Activated B cell treated with CpG ODN at 0.5 μM for 24 hours (primary cell): ENCODE measurements around the gene AMOTL1. TPM values are rescaled to one million over a fixed set of nuclear protein-coding genes. Genes with fewer than 3 reads are reported as not detected.

Experiments
- ATAC-seq: fragments of 200-7000 bp; cut with Tn5 transposase; one replicate; pipeline ENCODE4 v1.10.0; 2021; ENCODE audit warnings: low read depth, mild to moderate bottlenecking, moderate library complexity
- CTCF ChIA-PET: fragments of 350-600 bp; sonication (Branson Sonifier 250); formaldehyde crosslinking; loops from one replicate; lab custom pipeline; 2021; ENCODE audit warnings: antibody characterized with exemption; lab: Charles Lee
- POLR2A ChIA-PET: fragments of 350-600 bp; sonication (Branson Sonifier 250); formaldehyde crosslinking; loops from one replicate; lab custom pipeline; 2021; ENCODE audit warnings: antibody characterized with exemption; lab: Charles Lee
- DNase-seq: peaks from one replicate; pipeline ENCODE4 v3.0.0; 2022
- H3K27ac Mint-ChIP-seq: one replicate; pipeline ENCODE4 v1.8.0; 2020; ENCODE audit warnings: mixed read lengths
- H3K27me3 Mint-ChIP-seq: one replicate; pipeline ENCODE4 v1.8.0; 2021; ENCODE audit warnings: mixed read lengths
- H3K36me3 Mint-ChIP-seq: one replicate; pipeline ENCODE4 v1.8.0; 2021; ENCODE audit warnings: low read depth, mixed read lengths
- H3K4me1 Mint-ChIP-seq: one replicate; pipeline ENCODE4 v1.8.0; 2021; ENCODE audit warnings: mixed read lengths
- H3K4me3 Mint-ChIP-seq: one replicate; pipeline ENCODE4 v1.8.0; 2020; ENCODE audit warnings: mild to moderate bottlenecking, mixed read lengths
- H3K9me3 Mint-ChIP-seq: one replicate; pipeline ENCODE4 v1.8.0; 2020; ENCODE audit warnings: mixed read lengths
- intact Hi-C: fragments of 100-400 bp; cut with micrococcal nuclease; formaldehyde crosslinking; loops from one replicate; pipeline ENCODE4 v1.15.1; 2024
- total RNA-seq: library from RNA; stranded (reverse); gene quantifications from 2 replicates; pipeline ENCODE4 v1.2.3, GENCODE V29; 2022
- TF ChIP-seq, protein P1 (sequence below): fragments of 200-600 bp; IDR thresholded peaks from one replicate; pipeline ENCODE4 v1.8.0; 2022; ENCODE audit warnings: antibody characterized with exemption, mild to moderate bottlenecking

The AMOTL1 gene
- total RNA-seq, 1 donor from 2014 or later, result 1.0 TPM

DNA sequence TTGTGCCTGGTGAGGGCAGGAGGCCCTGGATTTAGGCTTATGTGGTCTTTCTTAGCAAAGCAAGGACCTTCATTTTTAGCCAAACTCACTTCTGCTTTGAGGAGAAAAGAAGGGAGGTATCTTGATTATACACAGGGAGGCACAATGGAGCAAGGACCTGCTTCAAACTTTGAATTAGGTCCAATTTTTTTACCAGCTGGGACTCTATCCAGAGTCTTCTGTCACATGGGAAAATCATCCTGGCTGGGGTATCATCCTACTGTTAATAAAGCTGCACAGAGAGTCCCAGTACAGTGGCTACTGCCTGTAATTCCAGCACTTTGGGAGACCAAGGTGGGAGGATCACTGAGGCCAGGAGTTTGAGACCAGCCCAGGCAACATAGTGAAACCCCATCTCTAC lies 117.4 kb downstream of the AMOTL1 start:
- intact Hi-C loops, result no loop called here
- Mint-ChIP-seq H3K9me3 (peaks cover 6% of the 10 kb centered on the region), H3K27ac (no peak overlapping the region), H3K36me3 (no peaks in the 10 kb centered on the region), H3K4me3 (no peak overlapping the region), H3K27me3 (no peaks in the 10 kb centered on the region), H3K4me1 (peaks cover 4% of the 10 kb centered on the region)
- DNase-seq (no peak), ATAC-seq (no peak)
- ChIA-PET CTCF (interaction anchor here (1.0 kb wide), 1 partner anchor 9 kb away, joined by 3 read pairs; no protein-coding TSS in a partner anchor), POLR2A (no interaction called here)
- TF ChIP-seq, protein P1, sequence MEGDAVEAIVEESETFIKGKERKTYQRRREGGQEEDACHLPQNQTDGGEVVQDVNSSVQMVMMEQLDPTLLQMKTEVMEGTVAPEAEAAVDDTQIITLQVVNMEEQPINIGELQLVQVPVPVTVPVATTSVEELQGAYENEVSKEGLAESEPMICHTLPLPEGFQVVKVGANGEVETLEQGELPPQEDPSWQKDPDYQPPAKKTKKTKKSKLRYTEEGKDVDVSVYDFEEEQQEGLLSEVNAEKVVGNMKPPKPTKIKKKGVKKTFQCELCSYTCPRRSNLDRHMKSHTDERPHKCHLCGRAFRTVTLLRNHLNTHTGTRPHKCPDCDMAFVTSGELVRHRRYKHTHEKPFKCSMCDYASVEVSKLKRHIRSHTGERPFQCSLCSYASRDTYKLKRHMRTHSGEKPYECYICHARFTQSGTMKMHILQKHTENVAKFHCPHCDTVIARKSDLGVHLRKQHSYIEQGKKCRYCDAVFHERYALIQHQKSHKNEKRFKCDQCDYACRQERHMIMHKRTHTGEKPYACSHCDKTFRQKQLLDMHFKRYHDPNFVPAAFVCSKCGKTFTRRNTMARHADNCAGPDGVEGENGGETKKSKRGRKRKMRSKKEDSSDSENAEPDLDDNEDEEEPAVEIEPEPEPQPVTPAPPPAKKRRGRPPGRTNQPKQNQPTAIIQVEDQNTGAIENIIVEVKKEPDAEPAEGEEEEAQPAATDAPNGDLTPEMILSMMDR, result no peak

DNA sequence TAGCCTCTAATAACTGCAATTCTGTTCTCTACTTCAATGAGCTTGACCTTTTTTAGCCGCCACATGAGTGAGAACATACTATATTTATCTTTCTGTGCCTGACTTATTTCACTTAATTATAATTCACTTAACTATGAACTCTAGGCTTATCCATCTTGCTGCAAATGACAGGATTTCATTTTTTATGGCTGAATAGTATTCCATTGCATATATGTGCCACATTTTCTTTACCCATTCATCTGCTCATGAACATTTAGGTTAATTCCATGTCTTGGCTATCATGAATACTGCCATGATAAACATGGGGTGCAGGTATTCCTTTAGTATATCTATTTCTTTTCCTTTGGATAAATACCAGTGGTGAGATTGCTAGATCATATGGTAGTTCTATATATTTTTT lies 120.0 kb downstream of the AMOTL1 start:
- H3K27me3 Mint-ChIP-seq, result no peaks in the 10 kb centered on the region
- ATAC-seq (no peak), DNase-seq (no peak)
- TF ChIP-seq, protein P1, result no peak
- H3K4me1 Mint-ChIP-seq, result peaks cover 4% of the 10 kb centered on the region
- no peak overlapping the region for H3K4me3 Mint-ChIP-seq
- ChIA-PET POLR2A (no interaction called here), CTCF (no interaction called here)
- no peak overlapping the region for H3K27ac Mint-ChIP-seq
- intact Hi-C loops, result no loop called here
- peaks cover 24% of the 10 kb centered on the region for H3K9me3 Mint-ChIP-seq
- H3K36me3 Mint-ChIP-seq, result peaks cover 2% of the 10 kb centered on the region

DNA sequence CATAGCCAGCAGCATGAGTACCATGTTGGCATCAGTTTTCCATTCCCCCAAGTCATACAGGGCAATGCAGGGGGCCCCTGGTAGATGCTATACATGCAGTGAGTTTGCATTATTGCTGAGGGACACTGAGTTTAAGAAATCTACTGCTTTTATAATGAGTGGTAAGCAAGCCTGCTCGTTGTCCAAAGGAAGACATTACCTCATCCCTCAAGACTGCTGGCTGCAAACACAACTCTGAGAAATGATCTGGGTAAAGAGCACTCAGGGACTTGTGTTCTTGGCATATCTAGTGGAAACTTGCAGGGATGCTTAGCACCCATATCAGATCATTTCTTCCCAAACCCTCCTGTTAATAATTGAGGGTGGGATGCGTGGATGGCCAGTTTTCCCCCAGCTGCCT lies 127.3 kb downstream of the AMOTL1 start:
- H3K27ac Mint-ChIP-seq, result no peak overlapping the region
- CTCF ChIA-PET, result interaction anchor here (1.4 to 1.5 kb wide), 2 partner anchors 272 to 376 kb away, joined by 3 read pairs; no protein-coding TSS in a partner anchor
- peaks cover 4% of the 10 kb centered on the region for H3K27me3 Mint-ChIP-seq
- H3K4me3 Mint-ChIP-seq, result no peak overlapping the region
- POLR2A ChIA-PET, result no interaction called here
- no peak for DNase-seq
- intact Hi-C loops, result no loop called here
- H3K36me3 Mint-ChIP-seq, result peaks cover 2% of the 10 kb centered on the region
- TF ChIP-seq, protein P1, result no peak
- ATAC-seq, result no peak
- peaks cover 28% of the 10 kb centered on the region for H3K9me3 Mint-ChIP-seq
- no peaks in the 10 kb centered on the region for H3K4me1 Mint-ChIP-seq

DNA sequence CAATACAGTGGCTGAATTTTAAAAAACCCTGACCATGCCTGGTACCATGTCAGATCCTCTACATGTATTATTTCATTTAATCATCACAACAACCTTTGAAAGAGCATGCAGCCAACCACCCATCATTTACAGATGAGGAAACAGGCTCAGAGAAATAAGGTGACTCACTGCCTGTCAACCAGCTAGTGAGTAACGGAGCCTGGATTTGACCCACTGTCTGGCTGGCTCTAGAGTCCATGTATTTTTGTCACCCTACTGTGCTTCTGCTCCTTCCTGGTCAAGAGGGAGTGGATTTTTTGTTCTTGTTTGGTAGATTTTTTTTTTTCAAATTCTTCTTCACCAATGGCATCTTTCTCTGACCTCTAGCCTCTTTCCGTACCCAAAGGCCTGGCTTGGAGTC lies 127.8 kb downstream of the AMOTL1 start:
- ATAC-seq, result no peak
- TF ChIP-seq, protein P1, result no peak
- H3K27ac Mint-ChIP-seq, result no peak overlapping the region
- CTCF ChIA-PET, result no interaction called here
- intact Hi-C loops, result no loop called here
- peaks cover 2% of the 10 kb centered on the region for H3K36me3 Mint-ChIP-seq
- no peak for DNase-seq
- POLR2A ChIA-PET, result no interaction called here
- H3K9me3 Mint-ChIP-seq, result peaks cover 25% of the 10 kb centered on the region
- H3K4me3 Mint-ChIP-seq, result no peak overlapping the region
- peaks cover 4% of the 10 kb centered on the region for H3K27me3 Mint-ChIP-seq
- no peaks in the 10 kb centered on the region for H3K4me1 Mint-ChIP-seq

DNA sequence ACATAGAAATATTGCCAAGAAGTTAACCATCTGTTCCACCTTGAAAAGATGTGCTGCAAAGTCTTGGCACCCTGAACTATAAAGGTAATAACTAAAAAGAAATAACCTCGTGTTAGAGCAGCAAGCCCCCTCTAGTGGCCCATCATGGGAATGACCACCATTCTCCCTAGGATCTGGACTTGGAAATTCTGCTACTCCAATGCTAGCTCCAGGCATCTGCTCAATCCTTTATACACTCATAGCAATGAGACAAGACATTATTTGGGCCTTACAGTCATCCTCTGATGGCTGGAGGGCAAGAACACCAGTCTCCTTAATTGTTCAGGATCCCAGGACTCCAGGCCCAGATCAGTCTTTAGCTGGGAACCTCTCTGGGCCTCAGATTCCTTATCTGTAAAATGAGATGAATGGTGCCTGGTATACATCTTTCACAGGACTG lies 129.2 kb downstream of the AMOTL1 start:
- H3K36me3 Mint-ChIP-seq, result peaks cover 2% of the 10 kb centered on the region
- DNase-seq, result no peak

More for the DNA sequence above, 129.2 kb downstream of the AMOTL1 start:
- peak; percentile 50 for ATAC-seq
- Mint-ChIP-seq H3K27me3 (peaks cover 4% of the 10 kb centered on the region), H3K9me3 (peaks cover 18% of the 10 kb centered on the region), H3K27ac (no peak overlapping the region), H3K4me3 (no peak overlapping the region), H3K4me1 (no peaks in the 10 kb centered on the region)
- TF ChIP-seq, protein P1, result peak; percentile 54
- POLR2A ChIA-PET, result no interaction called here
- CTCF ChIA-PET, result interaction anchor here (1.0 to 2.2 kb wide), 8 partner anchors 30 to 1567 kb away, joined by 3 to 10 read pairs (median 5); no protein-coding TSS in a partner anchor
- intact Hi-C loops, result loop anchor here (1.0 kb wide), 2 partner anchors 111 to 378 kb away; no protein-coding TSS in a partner anchor
